ENCODE data around the gene OR13C5. TPM values are rescaled to one million over a fixed set of nuclear protein-coding genes. Genes with fewer than 3 reads are reported as not detected.
"Not testable (repeated sequence)": the region's sequence is repeated elsewhere in the genome, so short reads cannot be mapped to it uniquely, and the experiment has no call there.

OR13C5 gene
- total RNA-seq, 1 donor from 2014 or later = not detected

GRCh38 chr9:104611213-104611612, 12.0 kb upstream of the OR13C5 start:
- no peak overlapping the region for H3K27ac ChIP-seq (replicated peaks)
- peaks cover 8% of the 10 kb centered on the region for H3K9me3 ChIP-seq (replicated peaks)
- no peaks in the 10 kb centered on the region for H3K27me3 ChIP-seq (ENCODE audit: low read depth)
- TF ChIP-seq, protein P1, sequence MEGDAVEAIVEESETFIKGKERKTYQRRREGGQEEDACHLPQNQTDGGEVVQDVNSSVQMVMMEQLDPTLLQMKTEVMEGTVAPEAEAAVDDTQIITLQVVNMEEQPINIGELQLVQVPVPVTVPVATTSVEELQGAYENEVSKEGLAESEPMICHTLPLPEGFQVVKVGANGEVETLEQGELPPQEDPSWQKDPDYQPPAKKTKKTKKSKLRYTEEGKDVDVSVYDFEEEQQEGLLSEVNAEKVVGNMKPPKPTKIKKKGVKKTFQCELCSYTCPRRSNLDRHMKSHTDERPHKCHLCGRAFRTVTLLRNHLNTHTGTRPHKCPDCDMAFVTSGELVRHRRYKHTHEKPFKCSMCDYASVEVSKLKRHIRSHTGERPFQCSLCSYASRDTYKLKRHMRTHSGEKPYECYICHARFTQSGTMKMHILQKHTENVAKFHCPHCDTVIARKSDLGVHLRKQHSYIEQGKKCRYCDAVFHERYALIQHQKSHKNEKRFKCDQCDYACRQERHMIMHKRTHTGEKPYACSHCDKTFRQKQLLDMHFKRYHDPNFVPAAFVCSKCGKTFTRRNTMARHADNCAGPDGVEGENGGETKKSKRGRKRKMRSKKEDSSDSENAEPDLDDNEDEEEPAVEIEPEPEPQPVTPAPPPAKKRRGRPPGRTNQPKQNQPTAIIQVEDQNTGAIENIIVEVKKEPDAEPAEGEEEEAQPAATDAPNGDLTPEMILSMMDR (IDR thresholded peaks at IDR 0.05; ENCODE audit: borderline replicate concordance) = no peak
- DNase-seq = no peak
- H3K36me3 ChIP-seq = no peaks in the 10 kb centered on the region
- H3K4me3 ChIP-seq = no peak overlapping the region
- intact Hi-C loops (cut with micrococcal nuclease) = no loop called here
- H3K4me1 ChIP-seq = no peaks in the 10 kb centered on the region

DNA sequence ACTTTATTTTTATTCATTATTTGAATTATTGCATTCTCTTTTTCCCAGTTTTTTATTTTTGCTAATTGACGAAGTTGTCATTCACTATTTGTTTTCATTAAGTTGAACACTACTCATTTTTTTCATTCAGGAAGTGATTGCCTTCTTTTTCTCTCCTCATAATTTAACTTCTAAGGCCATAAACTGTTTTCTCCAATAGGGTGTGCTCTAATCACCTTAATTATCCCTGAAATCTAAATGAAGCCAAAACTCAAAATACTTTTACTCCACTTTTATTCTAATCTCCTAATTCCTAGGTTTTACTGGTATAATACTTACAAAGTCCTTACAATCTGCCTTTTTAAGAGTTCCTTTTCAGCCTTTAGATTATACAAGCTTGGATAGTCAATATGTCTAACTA, 9.1 kb upstream of the OR13C5 start:
- TF ChIP-seq, protein P1 (IDR thresholded peaks at IDR 0.05; ENCODE audit: borderline replicate concordance) = no peak
- no peak overlapping the region for H3K27ac ChIP-seq (replicated peaks)
- intact Hi-C loops (cut with micrococcal nuclease) = no loop called here
- no peaks in the 10 kb centered on the region for H3K27me3 ChIP-seq (ENCODE audit: low read depth)
- H3K9me3 ChIP-seq (replicated peaks) = no peaks in the 10 kb centered on the region
- no peaks in the 10 kb centered on the region for H3K36me3 ChIP-seq
- no peaks in the 10 kb centered on the region for H3K4me1 ChIP-seq
- no peak overlapping the region for H3K4me3 ChIP-seq
- DNase-seq = no peak

- no peaks in the 10 kb centered on the region for H3K27me3 ChIP-seq (ENCODE audit: low read depth)
- H3K36me3 ChIP-seq = no peaks in the 10 kb centered on the region
- no peak for DNase-seq
- TF ChIP-seq, protein P1 (IDR thresholded peaks at IDR 0.05; ENCODE audit: borderline replicate concordance) = no peak
- no peak overlapping the region for H3K27ac ChIP-seq (replicated peaks)
- intact Hi-C loops (cut with micrococcal nuclease) = no loop called here
- H3K4me3 ChIP-seq = no peak overlapping the region
- no peaks in the 10 kb centered on the region for H3K9me3 ChIP-seq (replicated peaks)
- no peaks in the 10 kb centered on the region for H3K4me1 ChIP-seq
Observed at GRCh38 chr9:104606152-104606551, 6.9 kb upstream of the OR13C5 start.

DNA sequence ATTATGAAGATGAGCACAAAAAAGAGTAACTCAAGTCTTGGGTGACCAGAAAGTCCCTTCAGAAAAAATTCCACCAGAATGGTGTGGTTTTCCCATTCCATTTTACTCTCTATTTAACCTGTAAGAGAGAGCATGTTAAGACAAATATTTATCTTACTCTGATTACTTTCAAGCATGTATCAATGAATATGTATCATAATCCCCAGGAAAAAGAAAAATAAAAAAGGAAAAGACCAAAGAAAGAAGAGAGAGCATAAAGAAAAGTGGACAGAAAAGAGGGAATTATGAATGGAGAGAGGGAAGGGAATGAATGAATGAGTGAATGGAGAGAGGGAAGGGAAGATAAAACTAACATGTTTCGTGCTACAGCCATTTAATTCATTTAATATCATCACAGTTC, 6.3 kb upstream of the OR13C5 start, which contains the start of gene OR13C2:
OR13C2 (minus strand) TSS at position 101 of the 400 bp plus-strand sequence; CDS start at position 101, 0 bp downstream.
- H3K27ac ChIP-seq (replicated peaks); H3K4me1 ChIP-seq; DNase-seq; intact Hi-C loops (cut with micrococcal nuclease); H3K36me3 ChIP-seq; H3K4me3 ChIP-seq; H3K9me3 ChIP-seq (replicated peaks); H3K27me3 ChIP-seq (ENCODE audit: low read depth): not testable (repeated sequence)

- intact Hi-C loops (cut with micrococcal nuclease) = no loop called here
- TF ChIP-seq, protein P1 (IDR thresholded peaks at IDR 0.05; ENCODE audit: borderline replicate concordance) = no peak
- Histone ChIP-seq H3K36me3 (no peaks in the 10 kb centered on the region), H3K9me3 (replicated peaks) (no peaks in the 10 kb centered on the region), H3K4me3 (no peak overlapping the region), H3K27me3 (ENCODE audit: low read depth) (no peaks in the 10 kb centered on the region), H3K27ac (replicated peaks) (no peak overlapping the region), H3K4me1 (no peaks in the 10 kb centered on the region)
- DNase-seq = no peak
Observed at GRCh38 chr9:104604801-104605200, 5.6 kb upstream of the OR13C5 start.

GRCh38 chr9:104598749-104599148, 464 bp downstream of the OR13C5 start:
- intact Hi-C loops (cut with micrococcal nuclease); H3K4me1 ChIP-seq; H3K27me3 ChIP-seq (ENCODE audit: low read depth); H3K36me3 ChIP-seq; H3K4me3 ChIP-seq; H3K27ac ChIP-seq (replicated peaks); DNase-seq; H3K9me3 ChIP-seq (replicated peaks): not testable (repeated sequence)

- no peak for DNase-seq
- intact Hi-C loops (cut with micrococcal nuclease) = no loop called here
- no peak overlapping the region for H3K27ac ChIP-seq (replicated peaks)
Observed at GRCh38 chr9:104589626-104590025, 9.6 kb downstream of the OR13C5 start.

More at GRCh38 chr9:104589626-104590025, 9.6 kb downstream of the OR13C5 start:
- H3K9me3 ChIP-seq (replicated peaks) = peaks cover 22% of the 10 kb centered on the region
- TF ChIP-seq, protein P1 (IDR thresholded peaks at IDR 0.05; ENCODE audit: borderline replicate concordance) = no peak
- H3K36me3 ChIP-seq = no peaks in the 10 kb centered on the region
- no peak overlapping the region for H3K4me3 ChIP-seq
- H3K27me3 ChIP-seq (ENCODE audit: low read depth) = no peaks in the 10 kb centered on the region
- H3K4me1 ChIP-seq = no peaks in the 10 kb centered on the region

All from left ventricle myocardium inferior (tissue), 1 donor.